ENCODE data around the gene RNF149.
"Not testable (repeated sequence)": the region's sequence is repeated elsewhere in the genome, so short reads cannot be mapped to it uniquely, and the experiment has no call there.

Gene RNF149

GRCh38 chr2:101308432-101309210 is at the start of gene RNF149:
TSS of gene RNF149 (minus strand) at chr2:101308701. CDS start at chr2:101308588, 113 bp downstream.
- peak within 1 kb of the TSS; percentile 72 for H3K4me3 ChIP-seq (ENCODE audit: low read depth, low read length)

DNA sequence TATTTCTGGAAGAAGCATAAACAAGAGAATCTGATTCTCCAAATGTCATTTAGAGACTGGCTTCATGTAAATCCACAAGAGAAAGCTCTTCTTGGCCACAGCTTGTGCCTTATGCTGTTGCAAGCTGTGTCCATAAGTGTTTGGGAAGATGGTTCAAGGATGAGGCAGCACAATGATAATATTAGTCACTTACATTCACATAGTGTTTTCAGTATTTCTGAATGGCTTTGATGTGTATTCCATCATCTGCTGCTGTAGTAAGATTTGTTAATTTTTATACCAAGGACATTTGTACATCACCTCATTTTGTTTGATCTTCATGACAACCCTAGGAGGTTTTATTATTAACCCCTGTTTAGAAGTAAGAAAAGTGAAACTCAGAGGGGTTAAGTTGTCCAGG is 48.9 kb upstream of the RNF149 start:
- no peak overlapping the region for H3K4me3 ChIP-seq (ENCODE audit: low read depth, low read length)

DNA sequence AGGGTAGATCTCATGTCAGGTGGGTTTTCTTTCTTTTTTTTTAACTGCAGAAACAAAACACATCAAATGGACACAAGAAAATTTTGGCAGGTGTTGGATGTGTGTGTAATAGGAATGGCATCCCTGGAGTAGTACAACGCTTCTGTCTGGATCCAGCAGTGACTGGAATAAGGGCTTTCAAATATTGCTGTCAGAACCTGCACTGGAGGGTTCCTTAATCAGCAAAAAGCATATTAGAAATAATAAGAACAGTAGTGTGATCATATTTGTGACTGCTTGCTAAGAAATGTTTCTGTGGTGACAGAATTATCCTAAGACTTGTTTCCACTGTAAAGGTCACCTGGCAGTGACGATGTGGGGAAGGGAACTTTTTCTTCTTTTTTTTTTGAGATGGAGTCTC is 48.0 kb upstream of the RNF149 start:
- no peak overlapping the region for H3K4me3 ChIP-seq (ENCODE audit: low read depth, low read length)

DNA sequence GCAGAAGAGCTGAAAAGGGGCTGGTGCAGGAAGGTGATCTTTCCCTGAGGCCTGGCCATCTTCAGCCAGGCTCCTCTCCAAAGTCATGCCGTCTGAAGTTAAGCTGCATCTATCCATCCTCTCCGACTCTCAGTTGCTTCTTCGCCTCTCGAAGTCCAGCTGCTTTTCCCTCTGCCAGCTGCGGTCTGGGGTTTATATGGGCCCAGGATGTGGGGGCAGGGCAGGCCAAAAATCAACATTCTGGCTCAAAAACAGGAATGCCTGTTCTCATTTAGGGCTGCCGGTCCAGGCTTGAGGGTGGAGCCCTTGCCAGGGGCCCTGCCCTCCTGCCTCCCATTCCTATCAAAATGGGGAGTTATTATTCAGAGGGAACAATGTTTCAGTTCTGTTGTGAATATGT is 47.6 kb upstream of the RNF149 start:
- no peak overlapping the region for H3K4me3 ChIP-seq (ENCODE audit: low read depth, low read length)

- H3K4me3 ChIP-seq (ENCODE audit: low read depth, low read length): no peak overlapping the region
Measured at GRCh38 chr2:101355401-101356054, 47.0 kb upstream of the RNF149 start.

GRCh38 chr2:101354420-101355311 is 46.2 kb upstream of the RNF149 start:
- no peak overlapping the region for H3K4me3 ChIP-seq (ENCODE audit: low read depth, low read length)

- not testable (repeated sequence) for H3K4me3 ChIP-seq (ENCODE audit: low read depth, low read length)
Measured at GRCh38 chr2:101352631-101353030, 44.1 kb upstream of the RNF149 start.

- no peak overlapping the region for H3K4me3 ChIP-seq (ENCODE audit: low read depth, low read length)
Measured at GRCh38 chr2:101351207-101351606, 42.7 kb upstream of the RNF149 start.

DNA sequence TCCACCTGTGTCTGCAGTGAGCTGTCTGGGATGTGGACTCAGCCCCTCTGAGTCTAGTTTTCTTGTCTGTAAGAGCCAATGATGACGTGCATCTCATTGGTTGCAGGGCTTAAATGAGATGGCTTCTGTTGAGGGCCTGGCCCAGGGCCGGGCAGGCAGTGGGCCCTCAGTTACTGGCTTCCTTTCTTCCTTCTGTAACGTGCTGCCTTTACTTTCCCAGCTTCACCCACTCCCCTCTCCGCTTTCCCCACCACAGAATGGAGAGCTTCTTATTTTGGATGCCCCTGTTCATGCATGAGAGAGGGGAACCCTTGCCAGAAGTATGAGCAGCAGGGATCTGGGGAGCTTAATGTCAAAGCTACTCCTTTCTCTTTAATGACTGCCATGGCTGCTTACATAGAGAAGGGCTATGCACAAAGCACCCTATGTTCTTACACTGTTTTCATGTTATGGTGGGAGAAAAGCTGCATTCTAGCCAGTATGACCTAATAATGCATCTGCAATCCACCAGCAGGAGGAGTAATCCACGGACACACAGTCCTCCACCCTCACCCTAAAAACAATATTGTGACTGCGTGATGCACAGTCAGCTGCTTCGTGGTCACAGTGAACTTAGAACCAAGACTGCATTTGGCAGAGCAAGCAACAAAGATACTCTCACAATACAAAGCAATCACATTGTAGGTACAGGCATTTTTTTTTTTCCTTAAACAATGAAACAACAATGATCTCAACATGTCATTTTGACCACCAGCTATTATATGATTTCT is 41.6 kb upstream of the RNF149 start:
- no peak overlapping the region for H3K4me3 ChIP-seq (ENCODE audit: low read depth, low read length)

- no peak overlapping the region for H3K4me3 ChIP-seq (ENCODE audit: low read depth, low read length)
Measured at GRCh38 chr2:101348883-101349282, 40.4 kb upstream of the RNF149 start.

DNA sequence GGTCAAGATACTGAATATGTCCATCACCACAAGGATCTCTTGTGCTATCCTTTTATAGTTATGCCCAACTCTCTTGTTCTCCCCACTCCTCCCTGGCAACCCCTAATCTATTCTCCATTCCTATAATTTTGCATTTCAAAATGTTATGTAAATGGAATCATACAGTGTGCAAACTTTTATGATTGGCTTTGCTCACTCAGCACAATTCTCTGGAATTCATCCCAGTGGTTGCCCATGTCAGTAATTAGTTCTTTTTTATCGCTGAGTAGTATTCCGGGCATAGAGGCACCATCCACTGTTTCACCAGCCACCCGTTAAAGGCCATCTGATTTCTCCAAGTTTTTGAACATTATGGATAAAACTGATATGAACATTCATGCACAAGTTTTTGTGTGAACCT is 38.4 kb upstream of the RNF149 start:
- H3K4me3 ChIP-seq (ENCODE audit: low read depth, low read length): no peak overlapping the region

DNA sequence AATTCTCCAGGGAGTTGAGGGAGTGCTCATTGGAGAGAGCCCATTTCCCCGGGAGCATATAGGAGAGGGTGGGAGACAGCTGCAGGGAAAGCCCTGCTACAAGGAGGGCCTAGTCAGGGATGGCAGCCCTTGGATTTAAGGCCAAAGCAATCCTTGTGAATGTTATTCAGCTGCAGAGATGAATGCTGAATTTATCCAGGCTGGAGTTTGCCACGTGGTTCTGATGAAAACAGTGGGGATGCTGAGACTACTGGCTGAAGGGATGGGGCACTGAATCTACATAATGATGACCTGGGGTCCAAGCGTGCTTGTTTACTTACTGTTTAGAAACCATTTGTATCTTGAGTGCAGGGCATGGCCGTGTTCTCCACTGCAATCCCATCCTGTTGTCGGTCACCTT is 35.6 kb upstream of the RNF149 start:
- no peak overlapping the region for H3K4me3 ChIP-seq (ENCODE audit: low read depth, low read length)

DNA sequence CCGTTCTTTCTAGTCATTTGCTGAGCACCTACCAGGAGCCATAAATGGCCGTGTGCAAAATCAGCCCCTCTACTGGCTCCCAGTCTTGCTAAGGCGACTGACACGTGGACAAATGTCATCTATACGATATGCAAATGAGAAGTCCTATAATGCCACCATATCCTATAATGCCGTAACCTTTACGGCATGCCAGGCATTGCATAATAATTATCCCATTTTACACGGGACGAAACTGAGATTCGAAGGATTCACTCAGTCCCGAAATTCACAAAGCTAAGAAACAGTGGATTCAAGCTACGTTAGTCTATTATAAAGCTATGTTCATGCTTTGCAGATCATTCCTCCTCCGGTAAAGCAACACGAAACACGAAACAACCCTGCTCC is 34.1 kb upstream of the RNF149 start:
- H3K4me3 ChIP-seq (ENCODE audit: low read depth, low read length): no peak overlapping the region

- no peak overlapping the region for H3K4me3 ChIP-seq (ENCODE audit: low read depth, low read length)
Measured at GRCh38 chr2:101341901-101342624, 33.6 kb upstream of the RNF149 start.

DNA sequence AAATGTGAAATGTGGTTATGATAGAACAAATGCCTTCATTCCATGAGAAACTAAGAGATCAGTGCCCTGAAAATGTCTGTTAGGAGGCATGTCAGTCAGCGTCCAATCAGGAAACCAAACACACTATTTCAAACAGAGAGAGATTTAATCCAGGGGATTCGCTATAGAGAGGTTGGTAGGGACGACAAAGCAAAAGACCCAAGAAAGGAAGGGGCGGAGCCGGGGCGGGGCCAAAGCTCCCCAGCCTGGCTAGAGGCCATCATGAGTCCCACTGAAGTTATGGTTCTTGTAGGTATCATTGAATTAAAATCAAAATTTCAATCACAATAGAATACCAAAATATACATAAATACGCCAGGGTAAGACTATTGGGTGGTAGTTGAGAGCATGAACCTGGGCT is 32.9 kb upstream of the RNF149 start:
- H3K4me3 ChIP-seq (ENCODE audit: low read depth, low read length): no peak overlapping the region

DNA sequence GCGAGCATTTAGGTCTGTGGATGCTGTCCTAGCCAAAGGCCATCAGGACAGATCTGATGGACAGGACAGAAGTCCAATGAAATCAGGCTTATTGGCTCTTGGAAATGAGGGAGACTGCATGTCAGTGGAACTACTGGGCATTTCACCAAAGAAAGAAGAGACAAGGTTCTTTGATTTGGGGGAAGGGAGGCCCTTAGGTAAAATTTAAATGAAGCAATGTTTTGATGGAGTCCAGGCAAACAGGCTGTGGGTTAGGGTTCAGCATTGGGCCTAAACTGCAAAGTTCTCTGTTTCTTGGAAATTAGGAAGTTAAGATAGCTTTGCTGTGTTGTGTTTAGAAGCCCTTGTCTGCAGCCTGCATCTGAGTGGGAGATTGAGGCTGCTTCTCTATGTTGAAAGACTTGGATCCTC is 31.6 kb upstream of the RNF149 start:
- H3K4me3 ChIP-seq (ENCODE audit: low read depth, low read length): no peak overlapping the region

DNA sequence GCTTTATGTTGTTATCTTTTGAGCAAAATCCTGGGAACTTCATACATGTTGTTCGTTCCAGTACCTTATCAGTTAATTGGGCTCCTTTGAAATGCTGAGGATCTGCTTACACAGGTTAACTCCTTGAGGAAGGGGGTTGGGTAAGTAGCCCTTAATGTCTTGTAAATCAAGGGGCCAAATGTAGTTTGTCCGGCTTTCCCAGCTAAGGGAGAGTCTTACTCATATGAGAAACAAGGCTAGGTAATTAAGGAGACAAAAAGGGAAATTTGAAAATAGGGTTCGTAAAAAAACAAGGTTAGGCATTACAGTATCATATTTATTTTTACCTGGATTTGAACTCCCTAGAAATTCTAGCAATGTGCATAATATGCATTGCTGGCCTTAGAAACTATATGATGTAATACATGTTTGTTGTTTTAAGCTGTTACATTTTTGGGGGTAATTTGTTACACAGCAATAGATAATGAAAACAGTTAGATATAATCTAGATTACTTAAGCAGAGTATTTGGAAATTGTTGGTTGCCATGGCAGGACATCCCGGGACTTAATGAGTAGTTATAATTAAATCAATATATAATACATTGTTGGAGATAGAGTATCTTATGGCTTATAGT is 30.9 kb upstream of the RNF149 start:
- no peak overlapping the region for H3K4me3 ChIP-seq (ENCODE audit: low read depth, low read length)

- H3K4me3 ChIP-seq (ENCODE audit: low read depth, low read length): no peak overlapping the region
Measured at GRCh38 chr2:101337877-101338276, 29.4 kb upstream of the RNF149 start.

DNA sequence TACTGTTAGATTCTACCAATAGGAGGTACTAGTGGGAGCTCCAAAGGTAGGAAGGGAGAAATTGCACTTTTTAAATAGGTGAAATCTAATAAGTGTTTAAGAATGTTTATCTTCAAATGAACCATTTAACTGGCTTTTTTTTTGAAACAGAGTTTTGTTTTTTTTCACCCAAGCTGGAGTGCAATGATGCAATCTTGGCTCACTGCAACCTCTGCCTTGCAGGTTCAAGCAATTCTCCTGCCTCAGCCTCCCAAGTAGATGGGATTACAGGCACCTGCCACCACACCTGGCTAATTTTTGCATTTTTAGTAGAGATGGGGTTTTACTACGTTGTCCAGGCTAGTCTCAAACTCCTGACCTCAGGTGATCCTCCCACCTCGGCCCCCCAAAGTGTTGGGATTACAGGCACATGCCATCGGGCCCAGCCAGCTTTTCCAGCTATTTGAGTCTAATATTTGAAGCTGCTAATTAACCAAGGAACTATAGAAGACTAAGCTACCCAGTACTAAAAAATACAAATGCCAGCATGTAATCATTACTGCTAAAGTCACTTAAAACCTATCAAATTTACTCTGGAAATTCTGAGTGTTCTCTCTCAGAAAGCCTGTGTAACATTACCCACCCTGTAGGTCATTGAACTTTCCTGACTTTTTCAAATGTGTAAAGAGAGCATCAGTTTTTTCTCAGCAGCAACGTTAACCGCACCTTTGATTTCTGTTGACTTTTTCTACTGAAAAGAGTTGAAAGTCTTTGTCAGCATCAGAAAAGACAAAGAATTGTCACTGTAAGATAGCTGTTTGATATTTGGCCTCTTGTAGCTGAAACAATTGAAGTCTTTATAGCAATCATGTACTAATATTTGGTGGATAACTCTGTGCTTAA is 24.6 kb upstream of the RNF149 start:
- H3K4me3 ChIP-seq (ENCODE audit: low read depth, low read length): no peak overlapping the region
